ENCODE data around the gene GUCY1A1.

GUCY1A1 gene

GRCh38 chr4:155660436-155660835 lies 6.2 kb upstream of the GUCY1A1 start:
- no peak for DNase-seq

DNA sequence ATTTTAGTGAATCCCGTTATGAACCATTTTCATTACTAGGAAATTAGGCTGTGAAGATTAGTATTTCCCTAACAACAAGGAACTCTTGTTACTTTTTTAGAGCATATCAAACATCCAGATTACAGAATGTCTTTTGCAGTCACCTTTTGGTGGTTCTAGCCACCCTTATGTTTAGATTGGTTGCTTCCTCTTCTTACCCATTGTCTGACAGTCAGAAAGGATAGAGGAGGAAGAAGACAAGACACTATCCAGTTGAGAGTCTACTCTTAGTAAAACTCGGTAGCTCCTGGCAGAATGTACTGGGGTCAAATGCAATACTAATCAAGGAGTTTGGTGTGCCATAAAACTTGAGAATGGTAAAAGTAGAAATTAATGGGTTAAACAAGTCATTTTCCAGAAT lies 1.6 kb upstream of the GUCY1A1 start:
- no peak for DNase-seq

DNA sequence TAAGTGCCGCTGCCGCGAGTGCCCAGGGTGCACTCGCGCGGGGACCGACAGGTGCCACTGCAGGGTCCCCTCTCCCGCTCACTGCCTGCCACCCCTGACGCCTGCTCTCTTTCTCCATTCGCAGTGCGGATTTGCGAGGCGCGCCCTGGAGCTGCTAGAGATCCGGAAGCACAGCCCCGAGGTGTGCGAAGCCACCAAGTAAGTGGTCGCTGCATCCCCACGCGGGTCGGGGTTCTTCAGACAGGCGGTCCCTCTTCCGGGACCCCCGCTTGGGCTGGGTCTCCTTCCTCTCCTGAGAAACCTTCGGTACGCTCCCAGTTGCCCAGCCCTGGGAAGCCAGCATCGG lies 547 bp downstream of the GUCY1A1 start:
- peak; percentile 32 for DNase-seq

- peak; percentile 44 for DNase-seq
Observed at GRCh38 chr4:155667568-155668511, 1.2 kb downstream of the GUCY1A1 start.

DNA sequence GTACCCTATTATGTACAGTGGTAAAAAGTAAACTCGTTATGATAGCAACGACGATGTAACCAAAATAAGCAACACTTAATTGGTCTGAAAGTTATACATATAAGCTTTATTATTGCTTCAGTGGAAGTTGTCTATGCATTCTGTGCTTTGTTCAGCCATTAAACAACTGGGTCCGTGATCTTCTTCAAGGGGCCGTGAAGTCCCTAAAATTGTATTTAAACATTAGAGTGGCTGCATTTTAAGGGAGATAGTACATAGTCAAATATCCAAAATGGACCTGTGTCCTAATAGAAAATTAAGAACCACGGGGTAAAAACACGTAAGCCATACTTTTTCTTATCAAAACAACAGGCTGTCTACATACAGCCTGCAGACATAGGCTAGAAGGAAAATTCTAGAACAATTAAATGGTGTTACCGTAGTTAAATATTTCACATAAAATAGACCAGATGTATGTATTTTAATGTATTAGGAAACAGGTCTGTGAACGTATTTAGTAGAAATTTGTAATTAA lies 2.1 kb downstream of the GUCY1A1 start:
- DNase-seq = no peak

DNA sequence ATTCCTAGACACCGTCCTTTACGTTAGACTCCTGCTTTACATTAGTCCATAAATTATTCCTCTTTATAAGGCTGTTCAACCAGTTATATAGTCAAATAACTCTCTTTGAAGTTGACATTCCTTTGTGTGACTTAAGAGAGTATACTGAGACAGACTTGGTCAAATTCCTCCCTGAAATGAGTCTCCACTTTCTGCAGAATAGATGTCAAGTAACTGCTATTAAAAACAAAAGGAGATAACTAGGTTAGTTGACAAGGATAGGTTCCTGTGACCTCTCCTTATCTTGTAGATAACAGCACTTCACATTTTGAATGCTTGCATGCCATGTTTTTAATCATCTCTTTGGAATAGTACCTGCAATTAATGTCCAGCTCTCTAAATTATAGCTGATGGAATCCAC lies 5.7 kb downstream of the GUCY1A1 start:
- DNase-seq = no peak

GRCh38 chr4:155673453-155673979 lies 6.9 kb downstream of the GUCY1A1 start:
- DNase-seq = no peak

GRCh38 chr4:155674669-155675071 lies 8.0 kb downstream of the GUCY1A1 start:
- no peak for DNase-seq

GRCh38 chr4:155675709-155676429 lies 9.2 kb downstream of the GUCY1A1 start:
- DNase-seq = peak; percentile 88

GRCh38 chr4:155676430-155676825 lies 9.8 kb downstream of the GUCY1A1 start:
- DNase-seq = peak; percentile 13

DNA sequence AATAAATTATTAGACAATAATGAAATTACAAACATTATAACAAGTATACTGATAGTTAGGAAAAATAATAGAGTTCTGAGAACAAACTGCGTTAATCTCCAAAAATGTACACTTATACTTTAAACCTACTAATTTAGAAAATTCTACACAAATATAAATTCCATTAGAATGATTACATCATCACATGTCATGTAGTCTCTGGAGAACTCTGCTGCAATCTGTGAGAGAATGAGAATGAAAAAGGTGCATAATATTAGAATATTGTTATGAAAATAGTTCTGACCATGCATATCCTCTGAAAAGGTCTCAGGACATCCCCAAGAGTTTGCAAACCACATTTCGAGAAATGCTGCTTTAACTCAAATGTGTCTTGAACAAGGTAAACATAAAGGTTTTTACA lies 11.4 kb downstream of the GUCY1A1 start:
- DNase-seq = no peak

DNA sequence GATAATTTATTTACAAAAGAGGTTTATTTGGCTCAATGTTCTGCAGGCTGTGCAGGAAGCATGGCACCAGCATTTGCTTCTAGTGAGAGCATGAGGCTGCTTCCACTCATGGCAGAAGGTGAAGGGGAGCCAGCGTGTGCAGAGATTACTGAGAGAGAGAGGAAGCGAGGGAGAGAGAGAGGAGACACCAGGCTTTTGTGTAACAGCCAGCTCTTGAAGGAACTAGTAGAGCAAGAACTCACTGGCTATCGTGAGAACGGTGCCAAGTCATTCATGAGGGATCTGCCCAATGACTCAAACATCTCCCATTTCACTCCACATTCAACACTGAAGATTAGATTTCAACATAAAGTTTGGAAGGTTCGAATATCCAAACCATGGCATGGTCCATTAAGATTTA lies 12.7 kb downstream of the GUCY1A1 start:
- peak; percentile 55 for DNase-seq

GRCh38 chr4:155681886-155682285 lies 15.2 kb downstream of the GUCY1A1 start:
- DNase-seq = no peak

DNA sequence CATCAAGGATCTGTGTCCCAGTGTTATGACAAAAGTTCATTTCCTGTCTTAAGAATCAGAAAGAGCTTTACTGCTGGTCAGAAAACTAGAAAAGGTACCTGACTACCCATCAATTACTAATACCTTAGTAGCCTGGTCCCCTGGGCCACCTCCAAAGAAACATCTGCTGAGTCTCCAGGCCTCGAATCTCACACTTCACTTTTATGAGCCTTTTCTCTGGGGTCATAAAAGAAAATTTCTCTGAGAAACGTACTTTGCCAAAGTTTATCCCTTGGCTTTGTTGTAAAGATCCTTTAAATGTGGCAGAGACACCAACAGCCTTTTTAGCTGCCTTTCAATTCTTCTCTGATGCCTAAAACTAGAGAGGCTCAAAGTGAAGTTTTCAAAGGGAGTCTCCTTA lies 17.8 kb downstream of the GUCY1A1 start:
- DNase-seq = no peak

DNA sequence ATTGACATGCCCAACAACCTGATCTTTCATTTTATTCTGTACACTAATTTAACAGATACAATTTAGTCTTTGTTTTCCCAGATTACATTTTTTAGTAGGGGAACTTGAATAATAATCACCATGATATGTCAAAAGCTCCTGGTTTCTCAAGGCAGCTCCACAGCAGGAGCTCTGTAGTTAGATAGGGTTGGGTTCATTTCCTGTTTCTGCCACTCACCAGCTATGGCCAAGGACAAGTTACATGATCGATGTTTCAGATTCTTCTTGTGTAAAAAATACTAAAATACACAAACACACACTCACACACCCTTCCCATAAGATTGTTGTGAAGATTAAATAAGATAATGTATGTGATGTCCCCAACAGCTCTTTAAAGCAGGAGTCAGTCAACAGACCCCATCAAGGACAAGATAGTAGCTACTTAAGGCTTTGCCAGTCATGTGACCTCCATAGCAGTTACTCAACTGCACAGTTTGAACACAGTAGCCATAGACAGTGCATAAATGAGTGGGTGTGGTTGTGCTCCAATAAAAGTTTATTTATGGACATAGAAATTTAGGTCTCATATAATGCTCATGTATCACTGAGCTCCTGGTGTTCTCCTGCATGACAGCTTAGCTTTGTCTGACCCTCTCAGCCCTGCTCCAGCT lies 18.4 kb downstream of the GUCY1A1 start:
- no peak for DNase-seq

- no peak for DNase-seq
Observed at GRCh38 chr4:155687380-155687982, 20.8 kb downstream of the GUCY1A1 start.

GRCh38 chr4:155688211-155688610 lies 21.6 kb downstream of the GUCY1A1 start:
- DNase-seq = no peak

DNA sequence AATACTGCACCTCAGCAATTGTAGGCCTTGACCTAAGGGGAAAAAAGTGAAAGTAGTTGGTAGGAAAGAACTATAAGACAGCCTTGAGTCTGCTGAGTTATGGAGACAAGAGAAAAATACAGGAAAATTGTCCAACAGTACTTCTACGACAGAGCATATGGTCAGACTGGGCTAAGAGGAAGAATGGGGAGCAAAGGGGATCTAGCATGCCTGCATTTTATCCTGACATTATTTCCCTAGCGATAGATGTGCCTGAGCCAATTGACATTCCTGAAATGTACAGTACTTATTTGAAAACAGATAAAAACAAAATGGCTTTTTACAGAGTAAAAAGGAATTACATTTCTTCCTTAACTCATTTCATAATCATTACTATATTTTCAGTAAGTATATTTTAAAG lies 22.2 kb downstream of the GUCY1A1 start:
- no peak for DNase-seq

DNA sequence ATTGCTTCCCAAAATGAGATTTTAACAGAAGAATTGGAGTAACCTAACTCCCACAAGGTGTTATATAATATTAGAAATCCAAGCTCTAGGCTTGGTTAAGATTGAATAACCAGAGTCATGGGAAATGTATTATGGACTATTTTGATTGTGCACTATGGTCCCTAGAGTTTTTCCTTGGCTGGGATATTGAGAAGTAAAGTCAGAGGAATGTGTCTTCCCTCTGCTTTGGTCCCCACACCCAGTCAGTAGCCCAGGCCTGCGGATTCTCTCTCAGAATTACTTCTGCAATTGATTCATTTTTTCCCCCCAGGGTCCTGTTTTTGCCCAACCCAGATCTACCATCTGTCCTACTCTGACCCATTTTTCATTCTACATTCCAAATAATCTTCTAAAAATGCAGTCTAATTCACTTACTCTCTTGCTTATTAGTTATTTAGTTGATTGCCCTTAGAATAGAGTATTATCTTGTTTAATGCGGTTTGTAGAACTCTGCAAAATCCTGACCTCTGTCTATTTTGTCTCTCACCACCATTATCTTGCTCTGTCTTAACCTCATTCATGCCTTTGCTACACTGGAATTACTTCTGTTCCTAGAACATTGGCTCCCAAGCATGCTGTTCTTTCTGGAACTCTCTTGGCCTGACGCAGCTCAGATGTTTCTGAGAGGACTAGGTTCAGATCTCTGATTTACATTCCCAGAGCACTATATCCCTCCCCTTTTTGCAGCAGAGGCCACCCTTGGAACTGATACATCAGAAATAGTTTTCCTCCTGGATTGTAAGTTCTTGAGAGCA lies 23.6 kb downstream of the GUCY1A1 start:
- no peak for DNase-seq

DNA sequence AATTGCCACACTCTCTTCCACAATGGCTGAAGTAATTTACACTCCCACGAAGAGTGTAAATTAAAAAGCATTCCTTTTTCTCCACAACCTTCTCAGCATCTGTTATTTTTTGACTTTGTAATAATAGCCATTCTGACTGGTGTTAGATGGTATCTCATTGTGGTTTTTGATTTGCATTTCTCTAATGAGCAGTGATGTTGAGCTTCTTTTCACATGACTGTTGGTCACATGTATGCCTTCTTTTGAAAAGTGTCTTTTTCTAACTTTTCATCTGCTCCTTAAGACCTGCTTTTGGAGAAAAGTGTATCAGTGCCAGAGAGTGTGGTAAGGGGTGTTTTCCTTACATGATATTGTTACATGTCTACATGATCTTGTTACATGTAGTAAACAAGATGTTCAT lies 25.7 kb downstream of the GUCY1A1 start:
- no peak for DNase-seq

GRCh38 chr4:155693015-155693663 lies 26.5 kb downstream of the GUCY1A1 start:
- no peak for DNase-seq
